Measurements from ENCODE around the gene KATNIP.

DNA sequence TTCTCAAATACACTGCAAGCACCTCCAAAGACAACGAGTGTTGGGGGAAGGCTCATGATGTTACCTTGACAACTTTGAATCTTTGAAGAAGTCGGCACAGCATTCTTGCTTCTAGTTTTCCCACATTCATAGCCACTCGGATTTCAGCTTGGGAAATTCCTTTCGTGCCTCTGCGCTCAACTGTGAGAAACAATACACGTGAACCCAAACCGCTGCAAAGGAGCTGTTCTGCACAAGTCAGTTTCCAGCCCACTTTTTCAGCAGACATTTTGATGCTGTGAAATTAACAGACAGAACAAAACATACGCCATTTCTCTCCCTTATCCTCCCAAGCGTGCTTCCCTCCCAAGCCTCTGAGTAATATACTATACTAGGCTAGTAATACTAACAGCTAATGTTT is 41.5 kb upstream of the KATNIP start:
- TF ChIP-seq, protein P1, sequence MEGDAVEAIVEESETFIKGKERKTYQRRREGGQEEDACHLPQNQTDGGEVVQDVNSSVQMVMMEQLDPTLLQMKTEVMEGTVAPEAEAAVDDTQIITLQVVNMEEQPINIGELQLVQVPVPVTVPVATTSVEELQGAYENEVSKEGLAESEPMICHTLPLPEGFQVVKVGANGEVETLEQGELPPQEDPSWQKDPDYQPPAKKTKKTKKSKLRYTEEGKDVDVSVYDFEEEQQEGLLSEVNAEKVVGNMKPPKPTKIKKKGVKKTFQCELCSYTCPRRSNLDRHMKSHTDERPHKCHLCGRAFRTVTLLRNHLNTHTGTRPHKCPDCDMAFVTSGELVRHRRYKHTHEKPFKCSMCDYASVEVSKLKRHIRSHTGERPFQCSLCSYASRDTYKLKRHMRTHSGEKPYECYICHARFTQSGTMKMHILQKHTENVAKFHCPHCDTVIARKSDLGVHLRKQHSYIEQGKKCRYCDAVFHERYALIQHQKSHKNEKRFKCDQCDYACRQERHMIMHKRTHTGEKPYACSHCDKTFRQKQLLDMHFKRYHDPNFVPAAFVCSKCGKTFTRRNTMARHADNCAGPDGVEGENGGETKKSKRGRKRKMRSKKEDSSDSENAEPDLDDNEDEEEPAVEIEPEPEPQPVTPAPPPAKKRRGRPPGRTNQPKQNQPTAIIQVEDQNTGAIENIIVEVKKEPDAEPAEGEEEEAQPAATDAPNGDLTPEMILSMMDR (IDR thresholded peaks at IDR 0.05): no peak
- TF ChIP-seq POLR2A (IDR thresholded peaks at IDR 0.05): no peak

All from Peyer's patch (tissue), 4 donors.